Lung (tissue), 12 donors: ENCODE results near the gene CHST13. TPM values are rescaled to one million over a fixed set of nuclear protein-coding genes. Genes with fewer than 3 reads are reported as not detected.
A peak's percentile ranks its signal among the peaks of the same experiment; 100 is the strongest.

Experiments
- ATAC-seq: fragments of 200-7000 bp; cut with Tn5 transposase; one replicate; pipeline ENCODE4 v1.9.1; 2020; ENCODE audit warnings: moderate number of reproducible peaks; ENCODE audit not compliant: insufficient read depth, low FRiP score
- DNase-seq, 3 donors: peaks; one replicate each; pipeline ENCODE4 v3.0.0-alpha.2; 2013 to 2017
- H3K27ac ChIP-seq, 2 donors: one replicate each; pipeline ENCODE4 v1.5.1; 2013; ENCODE audit warnings: mild to moderate bottlenecking in 2 of 2, moderate library complexity in 2 of 2, control low read depth in 1 of 2, inconsistent platforms in 1 of 2, low read depth in 1 of 2, low read length in 1 of 2
- H3K27me3 ChIP-seq, 3 donors: one replicate each; pipeline ENCODE4 v1.5.1; 2013; ENCODE audit warnings: low read length in 2 of 3; ENCODE audit not compliant: control insufficient read depth in 3 of 3, insufficient read depth in 3 of 3
- H3K36me3 ChIP-seq, 4 donors: one replicate each; pipeline ENCODE4 v1.5.1; 2013; ENCODE audit warnings: low read length in 4 of 4, mild to moderate bottlenecking in 1 of 4, moderate library complexity in 1 of 4; ENCODE audit not compliant: control insufficient read depth in 4 of 4, insufficient read depth in 4 of 4
- H3K4me1 ChIP-seq, 5 donors: one replicate each; pipeline ENCODE4 v1.5.1; 2013; ENCODE audit warnings: low read length in 5 of 5, mild to moderate bottlenecking in 2 of 5, moderate library complexity in 1 of 5; ENCODE audit not compliant: control insufficient read depth in 5 of 5, insufficient read depth in 5 of 5
- H3K4me3 ChIP-seq: one replicate; pipeline ENCODE4 v1.5.1; 2013; ENCODE audit warnings: mild to moderate bottlenecking, control low read depth, moderate library complexity
- H3K9ac ChIP-seq, 2 donors: one replicate each; pipeline ENCODE4 v1.5.1; 2013; ENCODE audit warnings: low read length in 2 of 2, control low read depth in 1 of 2; ENCODE audit not compliant: insufficient read depth in 1 of 2
- H3K9me3 ChIP-seq, 4 donors: one replicate each; pipeline ENCODE4 v1.5.1; 2013; ENCODE audit warnings: low read length in 3 of 4, mild to moderate bottlenecking in 1 of 4, moderate library complexity in 1 of 4; ENCODE audit not compliant: control insufficient read depth in 4 of 4, insufficient read depth in 3 of 4
- CTCF ChIP-seq: IDR thresholded peaks from 2 replicates; pipeline ENCODE4 v1.5.1; 2012; ENCODE audit warnings: mild to moderate bottlenecking; ENCODE audit errors: control extremely low read depth, extremely low read depth
- WGBS, 2 donors: extraction: QIAGEN DNeasy Blood & Tissue Kit; methylation state at CpG; one replicate each; pipeline ENCODE4 v1.1.7; 2013; 5-methylcytosine and 5-hydroxymethylcytosine counted together
- polyA plus RNA-seq, 2 donors: library from polyadenylated mRNA; stranded (reverse); fragments of 200-250 nt; gene quantifications; one replicate each; pipeline ENCODE4 v1.2.1, GENCODE V29; 2013
- total RNA-seq, 2 donors: library from RNA; depleted of rRNA in 1 of 2; stranded (reverse); fragments of >200 nt in 1 of 2; gene quantifications; one replicate each; pipeline ENCODE4 v1.2.1, GENCODE V29; 2014 to 2021
- donor health status: control.
- donor health status: control.
- donor health status: Bipolar disorder and iron deficiency.
- donor health status: healthy.
- donor health status: DM: yes; HTN: yes; CAD: no.

Gene CHST13
- total and polyA plus RNA-seq, 4 donors, result 0.51 to 3.6 (median 1.7) TPM

GRCh38 chr3:126556637-126557414 is 32.9 kb downstream of the CHST13 start:
- Histone ChIP-seq H3K27me3 (no peaks in the 10 kb centered on the region), H3K4me3 (no peak overlapping the region), H3K4me1 (no peaks in the 10 kb centered on the region), H3K9ac (no peak overlapping the region), H3K36me3 (no peaks in the 10 kb centered on the region), H3K27ac (no peak overlapping the region), H3K9me3 (peaks cover 0 to 6% (median 0%) of the 10 kb centered on the region in 4 donors)
- 89 to 95% methylated on average over 8 of the region's 8 CpGs for WGBS, 2 donors
- ATAC-seq (no peak), DNase-seq (peak in 1 of 3 donors; percentile 5)
- no peak for TF ChIP-seq CTCF

- ATAC-seq (no peak), DNase-seq (no peak)
- Histone ChIP-seq H3K4me1 (no peaks in the 10 kb centered on the region), H3K9me3 (peaks cover 0 to 6% (median 0%) of the 10 kb centered on the region in 4 donors), H3K27me3 (no peaks in the 10 kb centered on the region), H3K9ac (no peak overlapping the region), H3K4me3 (no peak overlapping the region), H3K27ac (no peak overlapping the region), H3K36me3 (no peaks in the 10 kb centered on the region)
- TF ChIP-seq CTCF, result no peak
- 95 to 98% methylated on average over 11 of the region's 11 CpGs for WGBS, 2 donors
Observed at GRCh38 chr3:126557415-126557745, 33.4 kb downstream of the CHST13 start.

DNA sequence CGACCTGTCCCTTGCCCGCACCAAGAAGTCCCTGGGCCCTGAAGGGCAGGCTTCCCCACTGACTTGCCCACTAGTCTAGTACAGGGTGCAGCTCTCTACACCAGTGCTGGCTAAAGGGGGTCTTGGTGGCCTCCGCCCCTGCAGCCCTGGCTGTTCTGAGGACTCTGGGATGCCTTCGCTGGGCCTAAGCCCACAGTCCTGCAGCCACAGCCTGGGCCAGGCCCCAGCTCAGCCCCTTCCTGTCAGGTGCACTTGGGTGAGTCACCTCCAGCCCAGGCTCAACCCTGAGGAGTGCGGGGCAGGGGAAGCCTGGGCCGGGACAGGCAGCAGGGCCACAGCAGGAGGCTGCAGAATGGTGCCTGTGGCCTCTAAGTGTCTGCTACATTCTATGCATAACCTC is 33.8 kb downstream of the CHST13 start:
- Histone ChIP-seq H3K36me3 (no peaks in the 10 kb centered on the region), H3K9ac (no peak overlapping the region), H3K4me1 (no peaks in the 10 kb centered on the region), H3K9me3 (peaks cover 0 to 6% (median 0%) of the 10 kb centered on the region in 4 donors), H3K27me3 (no peaks in the 10 kb centered on the region), H3K27ac (no peak overlapping the region), H3K4me3 (no peak overlapping the region)
- ATAC-seq, result no peak
- no peak for TF ChIP-seq CTCF
- peak in 1 of 3 donors; percentile 2 for DNase-seq
- WGBS, 2 donors, result 70 to 85% methylated on average over 6 of the region's 6 CpGs
